ENCODE results near the gene BBS9. TPM values are rescaled to one million over a fixed set of nuclear protein-coding genes. Genes with fewer than 3 reads are reported as not detected.
"Not testable (repeated sequence)": the region's sequence is repeated elsewhere in the genome, so short reads cannot be mapped to it uniquely, and the experiment has no call there.

The BBS9 gene
- total RNA-seq, 1 donor from 2014 or later: 43.8 TPM

DNA sequence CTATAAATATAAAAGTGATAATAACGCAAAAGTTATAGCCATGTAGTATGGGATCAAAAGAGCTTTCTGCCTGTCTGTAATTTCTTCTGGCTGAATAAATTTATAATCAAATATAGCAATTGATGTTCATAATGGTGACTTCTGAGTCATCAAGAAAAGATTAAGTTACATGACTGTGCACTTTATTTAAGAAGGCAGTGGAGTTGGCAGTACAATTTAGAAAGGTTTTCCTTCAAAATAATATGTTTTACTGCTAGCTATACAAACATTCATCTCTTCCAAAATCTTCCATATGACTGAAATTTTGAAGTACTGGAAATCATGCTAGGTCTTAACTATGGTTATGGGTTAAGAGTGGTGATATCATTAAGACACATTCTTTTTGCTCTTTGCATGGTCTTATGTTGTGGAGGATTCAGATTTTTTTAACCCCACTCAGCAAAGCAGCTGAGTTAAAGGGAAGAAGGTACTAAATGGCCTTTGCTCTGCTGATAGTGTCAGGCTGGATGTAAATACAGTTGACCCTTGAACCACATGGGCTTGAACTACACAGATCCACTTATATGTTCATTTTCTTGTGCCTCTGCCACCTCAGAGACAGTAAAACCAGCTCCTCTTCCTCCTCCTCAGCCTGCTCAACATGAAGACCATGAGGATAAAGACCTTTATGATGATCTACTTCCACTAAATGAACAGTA, 323.6 kb downstream of the BBS9 start:
- DNase-seq (ENCODE audit: low spot score): no peak
- intact Hi-C loops (cut with DNase I): no loop called here
- ATAC-seq: no peak

DNA sequence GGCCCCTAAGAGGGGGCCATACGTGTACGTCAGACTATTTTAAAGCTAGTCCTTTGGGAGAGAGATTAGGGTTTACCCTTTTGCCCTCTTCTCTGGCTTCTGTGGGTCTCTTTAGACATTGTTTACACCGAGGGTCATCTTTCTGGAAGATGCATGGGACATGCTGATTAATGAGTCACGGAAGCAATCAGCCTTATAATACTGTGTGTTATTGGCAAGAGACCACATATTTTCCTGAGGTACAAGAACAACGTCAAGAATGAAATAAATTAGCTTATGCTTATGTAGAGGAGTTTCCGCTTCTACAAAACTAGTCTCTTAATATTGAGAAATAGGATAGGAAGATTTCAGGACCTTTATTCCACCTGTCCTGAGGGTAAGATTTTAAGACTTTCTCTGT, 327.7 kb downstream of the BBS9 start:
- ATAC-seq: no peak
- intact Hi-C loops (cut with DNase I): no loop called here
- DNase-seq (ENCODE audit: low spot score): no peak

DNA sequence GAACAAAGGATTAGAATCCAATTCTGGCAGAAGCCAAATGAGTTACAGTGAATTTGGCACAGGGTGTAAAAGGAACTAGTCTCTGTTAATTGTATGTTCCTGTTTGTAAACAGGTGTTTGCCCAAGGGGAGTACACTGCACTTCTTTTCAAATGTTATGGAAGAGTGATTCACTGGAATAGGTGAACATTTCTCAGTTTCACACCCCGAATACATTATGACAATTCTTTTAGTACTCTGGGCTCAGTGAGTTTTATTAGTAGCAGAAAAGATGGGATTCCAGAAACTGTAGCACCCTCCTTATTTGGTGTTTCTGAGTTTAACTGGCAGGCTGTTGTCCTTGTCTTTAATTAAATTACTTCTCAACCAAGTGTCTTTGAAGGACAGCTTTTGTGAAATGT, 329.2 kb downstream of the BBS9 start:
- no peak for ATAC-seq
- intact Hi-C loops (cut with DNase I): no loop called here

DNA sequence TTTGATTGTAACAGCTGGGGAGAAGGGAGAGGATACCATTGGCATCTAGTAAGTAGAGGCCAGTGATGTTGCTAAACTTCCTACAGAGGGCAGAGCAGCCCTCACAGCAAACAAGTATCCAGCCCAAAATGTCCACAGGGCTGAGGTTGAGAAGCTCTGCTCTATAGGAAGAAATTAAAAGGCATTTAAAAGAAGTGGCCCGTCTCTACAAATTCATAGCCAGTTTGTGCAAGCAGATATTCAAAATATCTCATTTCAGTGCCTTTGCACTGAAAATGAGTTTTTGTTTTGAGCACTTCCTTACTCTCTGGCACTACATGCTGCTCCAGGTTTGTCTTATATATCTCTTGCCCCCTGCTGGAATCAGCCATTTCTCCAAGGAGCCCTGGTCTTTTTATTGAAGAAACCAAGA, 330.0 kb downstream of the BBS9 start:
- intact Hi-C loops (cut with DNase I): no loop called here
- DNase-seq (ENCODE audit: low spot score) (no peak), ATAC-seq (peak; percentile 79)

More for the DNA sequence above, 329.2 kb downstream of the BBS9 start:
- no peak for DNase-seq (ENCODE audit: low spot score)

DNA sequence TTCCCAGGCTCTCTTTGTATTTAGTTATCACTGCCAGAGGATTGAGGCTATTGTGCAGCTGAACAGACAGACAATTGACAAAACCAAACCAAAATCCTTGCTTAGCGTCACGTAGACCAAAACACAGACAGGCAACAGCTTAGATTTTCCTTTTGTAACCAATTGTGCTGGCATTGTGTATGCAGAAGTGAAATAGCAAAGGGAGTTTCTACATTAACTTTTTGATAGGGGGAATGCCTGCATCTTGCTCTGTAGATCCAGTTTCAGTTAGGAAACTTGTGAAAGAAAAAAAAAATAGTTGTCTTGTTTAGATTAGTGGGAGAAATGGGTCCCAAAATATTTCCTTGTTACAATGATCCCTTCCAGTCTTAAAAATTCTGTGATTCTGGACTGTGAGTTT, 333.8 kb downstream of the BBS9 start:
- DNase-seq (ENCODE audit: low spot score) (no peak), ATAC-seq (no peak)
- intact Hi-C loops (cut with DNase I): no loop called here

DNA sequence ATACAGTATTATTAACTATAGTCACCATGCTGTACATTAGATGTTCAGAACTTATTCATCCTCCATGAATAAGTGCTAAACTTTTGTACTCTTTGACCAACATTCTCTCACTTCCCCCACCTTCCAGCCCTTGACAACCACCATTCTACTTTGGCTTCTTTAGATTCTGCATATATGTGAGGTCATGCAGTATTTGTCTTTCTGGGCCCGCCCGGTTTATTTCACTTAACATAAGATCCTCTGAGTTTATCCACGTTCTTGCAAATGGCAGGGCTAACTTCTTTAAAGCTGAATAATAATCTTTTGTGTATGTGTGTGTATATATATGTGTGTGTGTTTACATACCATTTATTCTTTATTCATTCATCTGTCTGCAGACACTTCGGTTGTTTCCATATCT, 336.8 kb downstream of the BBS9 start:
- DNase-seq (ENCODE audit: low spot score) (no peak), ATAC-seq (no peak)
- intact Hi-C loops (cut with DNase I): no loop called here

DNA sequence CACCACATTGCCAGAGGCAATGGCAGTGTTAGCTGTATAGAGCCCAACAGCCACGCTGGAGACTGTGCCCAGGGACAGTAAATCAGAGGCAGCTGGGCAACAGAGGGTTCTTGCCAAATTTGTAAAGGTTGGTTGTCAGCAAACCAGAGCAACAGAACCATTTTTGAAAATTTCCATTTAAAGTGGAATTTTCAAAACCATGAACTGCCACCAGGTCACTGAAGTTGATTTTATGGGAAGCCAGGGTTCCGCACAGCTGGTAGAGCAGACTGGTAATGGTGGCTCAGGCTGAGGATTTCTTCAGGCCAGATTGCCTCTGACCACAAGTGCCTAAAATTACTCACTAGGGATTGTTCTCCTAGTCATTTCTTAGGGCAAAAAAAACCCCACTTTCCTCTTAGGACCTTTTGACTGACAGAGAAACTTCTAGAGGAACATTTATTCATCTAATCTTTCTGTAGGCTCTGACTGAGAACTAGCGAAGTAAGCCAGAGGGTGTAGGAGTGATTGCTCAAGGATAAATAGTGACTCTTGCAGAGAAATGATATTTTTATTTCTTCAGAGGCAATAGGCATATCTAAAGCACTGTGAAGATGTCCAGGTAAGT, 342.4 kb downstream of the BBS9 start:
- DNase-seq (ENCODE audit: low spot score): no peak
- intact Hi-C loops (cut with DNase I): no loop called here
- no peak for ATAC-seq

DNA sequence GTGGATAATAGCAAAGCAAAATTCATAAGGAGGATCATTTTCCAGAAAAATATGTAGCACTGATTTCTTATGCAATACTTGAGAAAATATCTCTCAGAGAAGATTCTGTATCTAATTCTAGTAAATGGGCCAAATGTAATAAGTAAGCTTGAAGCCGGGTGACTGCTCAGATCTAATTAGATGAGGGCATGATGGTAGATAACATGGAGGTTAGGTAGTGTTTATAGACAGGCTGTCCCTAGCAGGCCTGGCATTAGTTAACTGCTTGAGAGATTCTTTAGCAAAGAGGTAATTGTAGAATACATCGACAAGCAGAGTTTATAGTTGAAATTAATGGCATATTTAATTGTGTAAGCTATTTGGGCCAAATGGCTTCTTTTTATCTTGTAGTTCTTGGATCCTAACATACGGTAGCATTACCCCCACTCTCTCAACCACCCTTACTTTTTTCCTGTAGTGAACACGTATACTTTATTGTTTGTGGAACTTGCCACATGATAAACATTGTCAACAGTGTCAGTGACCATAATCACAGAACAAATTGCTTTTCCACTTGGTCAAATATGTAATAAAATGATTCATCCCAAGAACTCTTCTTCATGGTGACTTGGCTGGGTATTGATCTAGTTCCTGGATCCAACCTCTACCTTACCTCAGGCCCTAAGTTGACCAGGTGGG, 343.1 kb downstream of the BBS9 start:
- intact Hi-C loops (cut with DNase I): no loop called here
- DNase-seq (ENCODE audit: low spot score) (no peak), ATAC-seq (no peak)

DNA sequence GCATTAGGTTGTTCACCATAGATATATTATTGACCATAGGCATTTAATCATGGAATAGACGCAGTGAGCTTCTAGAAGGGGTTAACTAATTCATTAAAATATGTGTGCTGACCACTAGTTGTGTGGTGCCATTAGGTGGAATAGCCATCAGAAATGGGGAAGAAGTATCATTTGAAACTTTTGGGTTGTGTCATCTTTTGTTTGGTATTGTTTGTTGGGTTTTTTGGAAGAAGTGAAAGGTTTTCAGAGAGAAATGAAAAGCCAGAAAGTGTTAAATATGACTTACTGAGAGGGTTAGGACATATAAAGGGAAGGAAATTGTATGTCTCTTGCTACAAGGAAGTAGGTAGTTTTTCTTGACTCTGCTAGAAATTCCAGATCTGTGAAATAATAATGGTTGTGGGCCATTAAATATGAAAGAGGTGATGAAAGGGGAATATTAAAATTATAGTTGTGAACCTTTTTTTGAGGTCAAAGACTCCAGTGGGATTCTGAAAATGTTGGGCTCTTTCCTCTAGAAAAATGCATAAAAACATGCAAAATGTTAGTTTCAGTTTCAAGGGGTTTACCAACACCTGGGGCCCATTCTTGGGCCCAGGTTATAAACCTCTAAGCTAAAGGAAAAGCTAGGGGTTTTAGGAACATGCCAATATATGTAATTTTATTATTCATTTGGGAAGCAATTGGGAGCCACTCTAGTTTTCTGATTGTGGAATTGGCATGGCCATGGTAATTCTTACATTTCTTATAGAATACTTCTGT, 348.5 kb downstream of the BBS9 start:
- ATAC-seq: no peak
- intact Hi-C loops (cut with DNase I): no loop called here
- DNase-seq (ENCODE audit: low spot score): no peak

DNA sequence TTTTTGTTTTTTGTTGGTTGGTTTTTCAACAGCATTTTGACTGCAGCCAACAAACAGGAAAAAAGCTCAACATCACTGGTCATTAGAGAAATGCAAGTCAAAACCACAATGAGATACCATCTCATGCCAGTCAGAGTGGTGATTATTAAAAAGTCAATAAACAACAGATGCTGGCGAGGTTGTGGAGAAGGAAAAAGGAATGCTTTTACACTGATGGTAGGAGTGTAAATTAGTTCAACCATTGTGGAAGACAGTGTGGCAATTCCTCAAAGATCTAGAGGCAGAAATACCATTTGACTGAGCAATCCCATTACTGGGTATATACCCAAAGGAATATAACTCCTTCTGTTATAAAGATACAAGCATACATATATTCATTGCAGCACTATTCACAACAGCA, 355.1 kb downstream of the BBS9 start:
- ATAC-seq; intact Hi-C loops (cut with DNase I); DNase-seq (ENCODE audit: low spot score): not testable (repeated sequence)

DNA sequence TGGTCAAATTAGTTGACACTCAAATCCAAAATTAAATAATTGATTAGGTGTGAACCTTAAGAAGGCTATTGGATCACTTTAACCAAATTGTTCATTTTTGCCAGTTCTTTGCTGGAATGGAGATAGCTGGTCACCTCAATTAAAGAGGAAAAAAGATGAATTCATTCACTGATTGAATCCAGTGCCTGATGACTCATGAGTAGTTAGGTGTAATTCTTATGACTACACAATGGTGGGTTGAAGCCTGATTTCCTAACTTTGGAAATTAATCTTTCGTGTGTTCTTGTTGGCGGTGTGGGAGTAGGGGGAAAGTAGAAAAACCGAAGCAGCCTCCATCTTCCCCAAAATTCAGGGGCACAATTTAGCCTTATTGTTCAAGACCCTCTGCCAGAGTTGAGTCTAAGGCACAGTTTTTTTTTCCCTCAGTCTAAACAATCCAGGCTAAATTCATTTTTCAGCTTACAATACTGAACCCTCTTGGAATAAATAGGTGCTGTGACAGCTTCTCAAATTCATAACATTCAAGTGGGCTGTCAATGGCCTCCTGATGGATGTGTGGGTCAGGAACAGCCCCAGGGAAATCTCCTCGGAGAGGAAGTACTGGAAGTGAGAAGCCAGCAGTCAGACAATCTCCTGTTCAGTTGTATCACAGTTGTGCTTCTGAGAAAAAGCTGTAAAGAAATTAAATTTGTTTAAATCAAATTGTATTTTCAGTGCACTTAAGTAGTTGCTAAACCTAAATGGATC, 356.6 kb downstream of the BBS9 start:
- ATAC-seq (no peak), DNase-seq (ENCODE audit: low spot score) (no peak)
- intact Hi-C loops (cut with DNase I): no loop called here

DNA sequence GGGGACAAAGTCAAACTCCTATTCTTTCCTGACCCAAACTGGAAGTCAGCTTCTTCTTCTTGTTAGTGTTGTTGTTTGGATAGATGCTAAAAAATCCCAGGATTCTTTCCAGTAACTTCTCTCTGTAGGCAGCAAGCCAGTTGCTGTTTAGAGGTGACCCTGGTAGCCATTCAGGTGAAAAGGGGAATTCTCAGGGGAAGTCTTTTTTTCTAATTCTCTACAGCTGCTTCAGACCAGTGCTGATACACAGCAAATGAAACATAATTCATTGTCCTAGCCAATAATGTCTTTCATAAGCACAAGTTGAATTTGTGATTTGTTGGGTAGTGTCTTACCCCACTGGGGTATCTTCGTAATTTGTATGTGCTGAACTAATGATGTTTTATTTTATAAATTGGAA, 357.3 kb downstream of the BBS9 start:
- intact Hi-C loops (cut with DNase I): no loop called here
- ATAC-seq (no peak), DNase-seq (ENCODE audit: low spot score) (no peak)

DNA sequence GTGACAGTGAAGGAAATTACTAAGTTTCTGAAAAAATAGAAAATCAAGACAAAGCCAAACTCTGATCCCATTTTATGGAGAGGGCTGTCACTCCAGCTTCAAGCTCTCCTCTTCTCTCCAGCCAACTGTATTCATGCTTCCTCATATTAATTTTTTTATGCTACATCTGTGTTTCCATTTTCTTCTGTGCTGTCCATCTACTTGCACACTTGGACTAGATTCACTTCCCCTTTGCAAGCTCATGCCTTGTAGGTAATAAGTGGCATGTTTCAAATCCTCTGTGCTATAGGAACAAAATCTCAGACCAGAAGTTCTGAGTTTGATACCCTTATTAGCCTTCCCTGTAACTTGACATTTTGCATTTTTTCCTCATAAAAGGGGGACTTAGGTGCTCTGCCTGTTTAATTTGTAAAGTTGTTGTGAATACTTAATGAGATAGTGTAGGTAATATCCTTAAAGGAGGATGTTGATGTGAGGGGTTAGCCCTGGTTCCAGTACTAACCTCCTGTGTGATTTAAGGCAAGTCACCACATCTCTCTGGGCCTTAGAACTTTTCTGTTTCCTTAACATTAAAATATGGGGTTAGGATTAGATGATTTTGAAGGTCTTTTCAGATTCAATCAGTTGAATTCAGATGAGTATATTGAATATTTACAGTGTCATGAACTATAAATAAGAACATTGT, 358.8 kb downstream of the BBS9 start:
- no peak for ATAC-seq
- intact Hi-C loops (cut with DNase I): loop anchor here (2.0 kb wide), 1 partner anchor 27 kb away; no protein-coding TSS in a partner anchor
- DNase-seq (ENCODE audit: low spot score): no peak

DNA sequence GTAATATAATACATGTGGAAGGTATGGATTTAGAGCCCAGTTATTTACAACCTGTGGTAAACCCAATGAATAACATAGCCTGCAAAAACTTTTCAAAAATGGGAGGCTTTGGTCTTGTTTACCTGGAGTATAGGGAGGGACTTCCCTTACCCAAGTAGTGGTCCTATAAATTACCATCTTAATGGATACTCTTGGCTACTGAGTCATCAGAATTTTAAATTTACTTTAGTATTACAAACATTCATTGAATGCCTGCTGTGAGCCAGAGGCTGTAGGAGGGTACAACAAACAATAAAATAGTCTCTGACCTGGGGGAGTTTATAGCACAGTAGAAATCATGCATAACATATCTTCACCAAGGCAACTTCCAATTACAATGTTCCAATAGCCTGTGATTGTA, 365.1 kb downstream of the BBS9 start:
- ATAC-seq: no peak
- intact Hi-C loops (cut with DNase I): no loop called here

DNA sequence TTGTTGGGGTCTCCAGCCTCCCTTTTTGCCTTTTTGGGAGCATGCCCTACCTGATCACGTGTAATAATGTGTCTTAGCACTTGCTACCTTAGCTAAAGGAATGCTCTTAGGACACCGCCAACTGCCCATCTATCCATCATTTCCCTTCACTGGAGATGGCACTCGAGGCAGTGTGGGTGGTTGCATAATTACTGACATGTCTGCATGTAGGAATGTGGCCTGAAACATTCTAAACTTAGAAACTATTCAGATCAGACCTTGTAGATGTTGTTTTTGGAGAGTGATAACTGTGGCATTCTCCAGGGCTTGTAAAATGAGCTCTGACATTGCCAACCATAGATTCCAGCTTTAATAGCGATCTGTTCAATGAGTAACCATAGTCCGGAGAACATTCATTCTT, 365.8 kb downstream of the BBS9 start:
- intact Hi-C loops (cut with DNase I): no loop called here
- ATAC-seq (peak; percentile 70), DNase-seq (ENCODE audit: low spot score) (no peak)

More for the DNA sequence above, 365.1 kb downstream of the BBS9 start:
- no peak for DNase-seq (ENCODE audit: low spot score)

DNA sequence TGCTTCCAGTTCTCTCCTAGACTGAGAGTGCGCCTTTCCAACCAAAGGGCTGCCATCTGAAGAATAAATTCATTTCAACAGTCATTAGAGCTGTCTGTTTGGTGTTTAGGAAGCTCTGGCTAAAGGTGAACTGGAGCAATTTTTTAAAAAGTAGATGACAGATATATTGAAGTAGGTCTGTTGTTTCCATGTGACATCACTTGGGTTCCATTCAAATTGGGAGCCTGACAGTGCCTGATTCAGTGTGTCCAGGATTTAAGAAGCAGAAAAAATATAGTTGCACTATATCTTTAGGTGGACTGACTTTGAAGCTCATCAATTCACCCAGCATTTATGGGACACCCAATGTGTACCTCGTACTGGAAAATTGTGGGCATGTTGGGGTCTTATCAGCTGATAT, 367.7 kb downstream of the BBS9 start:
- ATAC-seq (no peak), DNase-seq (ENCODE audit: low spot score) (no peak)
- intact Hi-C loops (cut with DNase I): no loop called here

DNA sequence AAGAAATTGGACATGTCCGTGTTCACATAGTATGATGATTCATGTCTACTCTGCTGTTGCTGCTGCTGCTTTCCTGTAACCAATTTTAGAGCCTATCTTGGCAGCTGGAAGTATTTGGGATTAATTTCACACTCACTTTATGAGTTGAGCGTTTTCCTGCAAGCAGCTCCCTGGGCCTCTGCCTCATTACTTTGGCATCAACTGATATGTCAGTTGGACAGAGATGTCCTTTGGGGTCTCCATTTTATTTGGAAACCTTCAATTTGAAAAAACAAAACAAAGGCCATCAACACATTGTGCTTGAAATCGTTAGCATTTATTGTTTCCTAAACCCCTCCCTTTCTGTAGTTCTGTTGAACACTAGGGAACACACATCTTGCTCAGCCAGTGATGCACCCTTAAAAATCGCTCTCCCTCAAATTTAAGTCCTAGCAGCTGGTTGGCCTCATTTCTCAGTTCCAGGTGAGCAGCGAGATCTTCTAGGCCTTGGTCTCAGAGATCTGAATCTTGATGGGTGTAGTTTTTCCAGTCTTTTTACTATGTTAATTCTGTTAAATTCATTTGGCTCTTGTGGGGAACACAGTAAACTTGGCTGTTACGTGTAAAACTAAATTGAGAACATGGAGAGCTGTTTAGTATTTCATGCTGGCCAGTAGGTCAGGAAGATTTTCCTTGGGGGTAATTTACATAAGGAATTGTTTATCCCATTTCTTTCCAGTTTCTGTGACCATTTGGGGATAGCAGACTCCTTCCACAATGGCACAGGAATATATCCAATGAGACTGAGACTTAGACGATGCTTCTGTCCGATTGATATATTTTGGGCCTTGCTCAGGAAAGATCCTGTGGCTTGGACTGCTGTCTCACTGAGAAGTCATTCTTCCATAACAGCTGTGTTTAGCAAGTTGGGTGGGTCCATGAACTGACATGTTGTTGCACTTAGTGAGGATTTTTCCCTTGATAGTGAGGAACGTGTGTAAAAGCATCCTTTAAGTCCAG, 371.6 kb downstream of the BBS9 start:
- intact Hi-C loops (cut with DNase I): no loop called here
- no peak for DNase-seq (ENCODE audit: low spot score)
- peak; percentile 66 for ATAC-seq
